ENCODE measurements around the gene DYRK4.
A peak's percentile ranks its signal among the peaks of the same experiment; 100 is the strongest.

DYRK4 gene

DNA sequence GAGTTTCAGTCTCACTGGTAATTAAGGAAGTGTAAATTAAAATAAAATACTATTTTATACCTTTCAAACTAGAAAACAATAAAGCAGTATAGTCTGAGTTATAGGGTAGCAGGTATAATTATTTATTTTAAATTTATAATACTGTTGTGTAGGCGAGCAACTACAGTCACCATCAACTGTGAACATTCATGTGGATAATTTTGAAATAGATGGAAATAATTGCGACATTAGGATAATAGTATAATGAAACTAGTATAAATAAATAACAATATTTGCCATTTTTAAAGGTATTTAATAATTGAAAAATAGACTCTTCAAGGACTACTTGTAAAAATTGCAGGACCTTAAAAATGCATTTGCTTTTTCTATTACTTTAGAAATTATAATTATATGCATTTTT is 3.8 kb upstream of the DYRK4 start:
- no peak for DNase-seq (ENCODE audit: extremely low read depth in 1 of 2, low read depth in 1 of 2)

DNA sequence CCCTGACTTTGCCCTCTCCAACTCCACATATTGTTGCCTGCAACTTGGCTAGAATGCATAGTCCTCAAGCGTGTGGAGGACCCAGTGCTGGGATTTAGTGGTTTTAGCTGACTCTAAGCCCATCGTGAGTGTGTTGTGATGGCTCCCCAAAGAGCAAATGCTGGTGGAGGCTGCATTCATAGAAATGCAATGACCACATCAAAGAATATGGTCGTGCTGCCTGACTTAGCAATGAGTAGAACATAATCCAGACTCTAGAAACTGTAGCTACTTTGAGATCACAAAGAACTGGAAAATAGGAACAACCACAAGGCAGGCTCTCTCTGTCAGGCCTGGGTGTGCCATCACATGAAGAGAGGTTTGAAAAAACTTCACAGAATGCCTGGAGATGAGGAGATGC is 1.3 kb downstream of the DYRK4 start:
- DNase-seq (ENCODE audit: extremely low read depth in 1 of 2, low read depth in 1 of 2), result no peak

DNA sequence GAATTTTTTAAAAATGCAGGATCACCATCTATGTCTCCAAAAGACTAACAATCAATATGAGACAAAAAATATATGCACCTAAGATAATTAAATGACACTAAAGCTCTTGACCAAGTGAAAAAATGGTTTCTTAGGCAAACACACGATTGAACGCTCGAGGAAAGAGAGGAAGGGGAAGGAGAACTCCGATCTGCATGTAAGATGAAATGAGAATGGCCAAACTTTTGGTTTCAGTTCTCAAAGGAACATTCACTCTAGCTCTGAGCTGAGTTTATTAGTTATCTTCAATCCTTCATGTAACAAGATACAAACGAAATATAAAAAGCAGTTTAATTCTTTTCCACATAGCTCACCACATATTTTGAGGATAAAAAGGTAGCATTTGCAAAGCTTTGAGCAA is 2.8 kb downstream of the DYRK4 start:
- no peak for DNase-seq (ENCODE audit: extremely low read depth in 1 of 2, low read depth in 1 of 2)

DNA sequence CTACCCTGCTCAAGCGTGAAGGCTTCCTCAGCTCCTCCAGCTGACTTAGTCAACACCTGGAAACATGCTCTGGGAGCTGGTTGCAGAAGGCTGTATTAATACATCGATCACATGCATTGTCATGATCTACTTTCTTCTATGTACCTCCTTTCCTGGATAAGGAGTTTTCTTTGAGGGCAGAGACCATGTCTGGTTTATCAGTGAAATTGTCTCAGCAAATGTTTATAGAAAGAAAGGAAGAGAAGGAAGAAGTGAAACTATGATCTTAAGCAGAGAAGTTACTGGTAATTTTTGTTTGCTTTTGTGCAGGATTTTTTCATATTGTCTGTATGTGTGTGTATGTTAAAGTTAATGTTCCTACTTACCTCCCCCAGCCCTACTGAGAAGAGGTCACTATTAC is 4.5 kb downstream of the DYRK4 start:
- no peak for DNase-seq (ENCODE audit: extremely low read depth in 1 of 2, low read depth in 1 of 2)

DNA sequence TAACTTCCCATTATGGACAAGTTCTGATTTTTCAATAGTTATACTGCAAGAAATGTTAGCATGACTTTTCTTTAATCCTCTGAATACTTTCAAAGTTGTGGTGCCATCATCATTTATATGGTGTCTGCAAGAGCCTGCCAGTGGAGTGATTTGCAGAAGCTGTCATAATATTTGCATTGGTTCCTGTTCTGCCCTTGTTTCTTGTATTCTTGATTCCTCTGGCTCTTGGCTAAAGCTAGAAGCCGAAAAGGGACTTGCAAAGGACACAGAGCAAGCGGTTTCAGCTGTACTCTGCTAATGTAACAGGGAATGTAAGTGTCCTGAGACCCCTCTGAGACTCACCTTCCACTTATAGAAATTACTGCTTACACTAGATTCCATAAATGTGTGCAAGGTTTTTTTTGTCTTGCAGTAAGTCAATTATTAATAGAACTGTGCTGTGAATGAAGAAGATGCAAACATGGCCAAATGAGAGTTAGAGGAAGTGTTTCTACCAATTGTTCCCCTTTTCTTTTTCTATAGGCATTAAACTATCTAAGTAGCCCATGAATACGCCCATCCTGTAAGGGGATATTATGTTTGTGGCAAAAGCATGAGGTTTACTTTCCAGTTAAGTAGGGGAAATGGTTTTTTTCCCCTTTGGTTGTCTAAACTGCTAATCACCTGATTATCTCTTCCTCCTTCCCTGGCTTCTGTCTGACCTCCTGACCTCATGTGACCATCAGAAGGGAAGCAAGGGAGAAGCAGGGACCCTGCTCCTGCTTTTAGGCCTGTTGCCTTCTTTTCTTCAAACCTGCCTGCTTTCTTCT is 5.3 kb downstream of the DYRK4 start:
- no peak for DNase-seq (ENCODE audit: extremely low read depth in 1 of 2, low read depth in 1 of 2)

DNA sequence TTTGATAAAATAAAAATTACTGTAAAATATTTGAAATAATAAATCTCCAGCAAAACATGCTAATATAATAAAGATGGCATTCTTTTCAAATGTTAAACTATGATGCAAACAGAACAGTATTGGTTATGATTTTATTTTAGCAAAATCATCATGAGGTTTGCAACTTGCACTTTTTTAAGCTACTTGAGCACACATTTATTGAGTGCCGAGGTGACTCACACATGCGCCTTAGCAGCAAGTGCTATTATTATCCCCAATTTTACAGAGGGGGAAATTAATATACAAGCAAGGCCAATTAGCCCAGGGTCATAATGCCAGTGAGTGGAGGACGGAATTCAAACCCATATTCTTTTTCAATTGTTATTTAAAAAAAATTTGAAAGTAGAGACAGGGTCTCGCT is 7.3 kb downstream of the DYRK4 start:
- no peak for DNase-seq (ENCODE audit: extremely low read depth in 1 of 2, low read depth in 1 of 2)

DNA sequence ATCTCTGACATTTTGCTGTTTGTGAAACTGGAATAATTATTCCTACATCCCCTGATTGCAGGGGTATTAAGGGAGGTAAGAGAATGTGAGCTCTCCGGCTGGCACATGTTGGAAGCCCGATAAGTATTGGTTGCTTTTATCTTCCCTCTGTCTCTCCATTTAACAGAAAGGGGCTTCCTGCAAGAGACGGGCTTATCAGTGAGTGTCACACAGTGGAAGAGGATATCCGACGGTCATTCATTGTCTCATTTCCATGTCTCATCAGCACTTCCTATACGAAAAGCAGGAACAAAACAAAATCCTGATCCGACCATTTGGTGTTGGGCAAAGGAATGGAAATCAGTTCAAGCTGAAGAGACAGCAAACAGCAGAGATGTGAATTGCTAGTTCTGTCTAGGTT is 10.7 kb downstream of the DYRK4 start:
- no peak for DNase-seq (ENCODE audit: extremely low read depth in 1 of 2, low read depth in 1 of 2)

DNA sequence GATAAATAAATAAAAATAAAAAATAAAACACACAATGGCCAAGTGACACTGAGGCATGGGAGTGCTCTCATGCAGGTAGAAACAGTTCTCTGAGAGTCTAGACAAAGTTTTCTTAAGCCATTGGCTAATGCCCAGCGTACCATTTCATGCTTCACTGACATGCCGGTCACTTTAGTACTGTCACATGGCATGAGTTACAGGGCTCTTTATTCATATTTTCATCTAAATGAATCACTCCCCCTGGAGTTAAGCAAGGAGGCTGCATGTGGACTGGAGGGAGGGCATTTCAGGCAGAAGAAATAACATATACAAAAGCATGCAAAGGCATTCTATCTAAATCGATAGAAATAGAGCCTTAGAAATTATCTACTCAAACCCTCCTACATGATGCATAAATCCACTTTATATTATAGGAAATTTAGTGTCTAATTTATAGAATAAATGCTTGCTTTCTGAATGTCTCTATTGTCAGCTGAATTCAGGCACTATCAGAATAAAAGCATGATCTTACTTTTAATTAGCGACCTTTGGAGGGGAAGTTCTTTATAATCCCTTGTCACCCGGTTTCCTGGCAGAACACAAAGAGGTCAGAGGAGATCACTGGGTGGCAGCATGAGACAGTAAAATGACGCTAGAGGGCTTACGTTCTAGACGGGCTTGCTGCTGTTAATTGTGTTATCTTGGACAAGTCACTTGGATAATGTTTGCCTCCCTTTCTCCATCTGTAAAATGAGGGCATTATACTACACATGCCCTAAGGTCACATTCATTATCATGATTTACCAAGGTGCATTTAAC is 17.5 kb downstream of the DYRK4 start:
- DNase-seq (ENCODE audit: extremely low read depth in 1 of 2, low read depth in 1 of 2), result no peak

DNA sequence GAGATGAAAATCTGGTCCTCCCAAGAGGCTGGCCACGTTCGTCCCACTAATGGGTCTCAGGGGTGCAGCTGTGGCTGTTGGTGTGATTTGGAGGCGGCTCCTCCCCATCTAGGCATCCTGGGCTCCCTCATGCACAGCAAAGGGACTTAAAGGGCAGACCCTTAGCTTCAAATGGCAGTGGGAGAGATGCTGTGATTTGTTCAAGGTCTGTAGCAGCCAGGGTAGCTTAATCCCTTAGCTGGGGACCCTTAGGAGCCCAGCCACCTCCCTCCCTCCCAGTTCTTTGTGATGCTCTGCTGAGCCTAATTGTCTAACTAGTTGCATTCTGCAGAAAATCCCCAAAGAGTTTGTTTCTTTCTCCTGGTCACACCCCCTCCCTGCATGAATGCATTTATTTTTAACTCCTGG is 18.3 kb downstream of the DYRK4 start:
- DNase-seq (ENCODE audit: extremely low read depth in 1 of 2, low read depth in 1 of 2), result no peak

DNA sequence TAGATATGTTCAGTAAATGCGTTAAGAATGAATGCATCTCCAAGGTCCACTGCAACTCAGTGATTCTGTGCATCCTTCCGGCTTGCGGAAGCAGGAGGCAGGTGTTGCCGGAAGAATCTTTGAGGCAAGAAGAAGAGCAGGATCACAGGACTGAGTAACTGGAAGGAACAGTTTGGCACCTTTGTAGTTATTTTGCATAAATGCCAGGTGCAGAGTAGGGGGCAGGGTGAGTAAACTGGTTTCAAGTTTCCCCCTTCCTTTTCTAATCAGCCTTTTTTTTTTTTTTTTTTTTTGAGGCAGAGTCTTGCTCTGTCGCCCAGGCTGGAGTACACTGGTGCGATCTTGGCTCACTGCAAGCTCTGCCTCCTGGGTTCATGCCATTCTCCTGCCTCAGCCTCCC is 22.3 kb downstream of the DYRK4 start:
- DNase-seq (ENCODE audit: extremely low read depth in 1 of 2, low read depth in 1 of 2), result no peak

DNA sequence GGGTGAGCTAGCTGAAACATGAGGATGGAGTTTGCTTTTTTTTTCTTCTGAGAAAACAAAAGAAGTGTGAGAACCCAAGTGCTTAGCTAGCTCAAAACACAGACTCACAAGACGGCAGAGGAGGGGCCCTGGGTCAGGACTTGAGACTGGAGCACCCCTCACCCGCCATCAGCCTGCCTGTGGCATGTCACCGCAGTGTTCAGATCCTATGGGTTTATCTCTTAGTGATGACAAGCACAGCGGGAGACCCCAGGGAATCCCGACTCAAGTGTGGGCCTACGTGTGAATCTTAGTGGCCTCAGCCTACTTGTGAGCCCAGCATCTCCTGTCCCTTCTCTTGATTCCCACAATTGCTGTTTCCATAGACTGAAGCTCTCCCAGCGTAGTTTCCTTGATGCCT is 22.9 kb downstream of the DYRK4 start:
- DNase-seq (ENCODE audit: extremely low read depth in 1 of 2, low read depth in 1 of 2), result no peak

DNA sequence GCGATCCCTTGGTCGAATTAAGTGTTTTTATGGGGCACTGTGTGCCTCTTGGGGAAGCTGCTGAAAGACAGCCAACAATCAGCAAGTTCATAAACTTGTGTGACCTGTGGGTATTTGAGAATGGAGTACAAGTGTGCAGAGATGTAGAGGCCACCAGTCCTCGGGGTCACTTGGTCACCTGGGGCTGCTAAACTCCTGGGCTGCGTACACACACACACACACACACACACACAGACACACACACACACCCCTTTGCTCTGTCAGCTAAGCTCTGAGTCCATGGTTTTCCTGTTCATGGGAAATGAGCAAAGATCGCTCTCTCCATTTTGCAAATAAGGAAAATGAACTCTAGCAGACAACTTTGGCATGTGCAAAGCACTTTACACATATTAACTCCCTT is 24.5 kb downstream of the DYRK4 start:
- no peak for DNase-seq (ENCODE audit: extremely low read depth in 1 of 2, low read depth in 1 of 2)

DNA sequence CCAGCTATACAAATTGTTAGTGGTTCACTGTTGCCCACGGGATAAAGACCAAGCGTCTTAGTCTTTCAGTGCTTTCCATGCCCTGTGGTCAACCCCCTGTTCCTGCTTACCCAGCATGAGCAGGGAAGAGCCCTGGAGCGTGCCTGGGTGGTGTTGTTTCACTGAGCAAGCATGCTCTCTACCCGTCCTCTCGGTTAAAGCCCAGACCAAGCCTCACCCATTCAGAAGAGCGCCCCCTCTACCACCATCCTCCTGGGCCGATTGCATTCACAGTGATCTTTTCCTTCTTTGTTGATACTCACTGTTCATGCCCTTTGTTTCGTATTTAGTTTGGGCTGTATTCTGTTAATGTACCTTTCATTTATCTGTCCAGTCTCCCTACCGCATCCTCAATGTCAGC is 25.1 kb downstream of the DYRK4 start:
- no peak for DNase-seq (ENCODE audit: extremely low read depth in 1 of 2, low read depth in 1 of 2)

DNA sequence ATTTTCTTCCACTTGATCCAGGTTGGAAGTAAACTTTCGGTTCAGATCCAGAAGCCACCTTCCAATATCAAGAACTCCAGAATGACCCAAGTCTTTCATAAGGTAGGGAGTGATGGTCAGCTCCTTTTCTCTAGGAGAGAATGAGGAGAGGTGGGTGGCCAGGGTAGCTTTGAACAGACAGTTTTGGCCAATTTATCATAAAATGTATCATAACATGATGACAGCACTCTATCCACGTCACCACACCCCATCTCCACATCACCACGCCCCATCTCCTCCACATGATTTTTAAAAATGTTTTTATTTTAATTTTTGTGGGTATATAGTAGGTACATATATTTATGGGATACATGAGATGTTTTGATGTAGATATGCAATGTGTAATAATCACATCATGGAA is 26.9 kb downstream of the DYRK4 start:
- no peak for DNase-seq (ENCODE audit: extremely low read depth in 1 of 2, low read depth in 1 of 2)

DNA sequence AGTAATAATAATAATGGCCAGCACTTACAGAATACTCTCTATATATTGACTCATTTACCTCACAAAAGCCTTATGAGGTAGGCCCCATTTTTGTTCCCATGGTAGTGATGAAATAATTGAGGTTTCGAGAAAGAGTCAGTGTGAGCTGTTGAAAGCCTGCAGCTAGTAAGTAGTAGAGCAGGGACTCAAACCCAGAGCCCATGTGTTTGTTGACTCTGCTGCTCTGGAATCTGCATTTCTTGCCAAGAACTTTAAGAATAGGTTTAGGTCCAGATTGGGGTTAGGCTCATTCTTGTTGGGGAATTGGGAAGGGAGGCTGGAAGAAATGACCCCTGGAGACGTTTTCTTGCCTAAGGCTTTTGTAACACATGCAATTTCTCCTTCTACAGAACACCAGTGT is 27.9 kb downstream of the DYRK4 start:
- DNase-seq (ENCODE audit: extremely low read depth in 1 of 2, low read depth in 1 of 2), result no peak

DNA sequence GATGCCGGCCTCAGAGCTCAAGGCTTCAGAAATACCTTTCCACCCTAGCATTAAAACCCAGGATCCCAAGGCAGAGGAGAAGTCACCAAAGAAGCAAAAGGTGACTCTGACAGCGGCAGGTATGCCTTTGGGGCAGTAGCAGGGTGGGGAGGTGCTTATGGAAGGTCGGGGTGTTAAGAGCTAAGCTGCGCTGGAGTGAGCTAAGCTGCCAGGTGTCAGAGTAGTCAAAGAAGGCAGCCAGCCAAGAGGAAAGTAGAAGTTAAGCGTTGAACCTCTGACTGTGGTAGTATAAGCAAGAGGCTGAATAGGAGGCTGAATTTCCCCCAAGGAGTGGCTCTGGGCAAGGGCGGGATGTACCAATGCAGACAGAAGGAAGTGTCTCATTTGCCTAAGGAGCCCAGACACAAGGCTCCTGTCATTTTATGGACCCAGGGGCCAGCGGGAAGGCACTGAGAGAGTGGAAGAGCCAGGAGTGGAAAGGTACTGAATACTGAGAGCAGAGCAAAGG is 29.2 kb downstream of the DYRK4 start:
- DNase-seq (ENCODE audit: extremely low read depth in 1 of 2, low read depth in 1 of 2), result no peak

DNA sequence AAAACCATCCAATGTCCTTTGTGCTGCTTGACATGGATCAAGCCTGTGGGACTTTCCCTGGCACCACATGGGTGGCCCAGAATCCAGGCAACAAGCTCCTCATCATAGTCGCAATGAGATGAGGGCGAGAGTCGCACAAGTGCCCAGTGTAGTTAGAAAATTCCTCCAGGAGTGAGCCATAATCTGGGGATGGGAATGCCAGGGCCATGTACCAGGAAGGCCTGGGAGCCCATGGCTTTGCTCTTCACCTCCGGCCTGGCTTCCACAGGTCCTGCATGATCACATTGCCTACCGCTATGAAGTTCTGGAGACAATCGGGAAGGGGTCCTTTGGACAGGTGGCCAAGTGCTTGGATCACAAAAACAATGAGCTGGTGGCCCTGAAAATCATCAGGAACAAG is 33.9 kb downstream of the DYRK4 start:
- DNase-seq (ENCODE audit: extremely low read depth in 1 of 2, low read depth in 1 of 2), result no peak

DNA sequence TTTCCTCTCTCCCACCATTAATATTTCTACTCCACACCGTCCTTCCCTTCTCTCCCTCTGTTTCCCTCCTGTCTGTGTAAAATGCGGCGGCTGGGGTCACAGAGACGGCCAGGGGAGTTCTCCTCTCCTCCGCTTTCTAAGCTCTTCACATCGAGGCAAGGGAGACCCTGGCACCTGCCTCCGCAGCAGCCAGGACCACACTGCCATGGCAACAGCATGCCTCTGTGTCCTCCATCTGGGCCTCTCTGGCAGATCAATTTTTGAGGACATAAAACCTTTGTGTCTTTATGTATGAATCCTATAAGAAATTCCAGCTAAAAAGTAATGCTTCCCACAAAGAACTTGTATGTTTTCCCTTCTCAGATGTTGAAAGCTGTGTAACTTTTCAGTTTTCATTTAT is 41.4 kb downstream of the DYRK4 start:
- no peak for DNase-seq (ENCODE audit: extremely low read depth in 1 of 2, low read depth in 1 of 2)

DNA sequence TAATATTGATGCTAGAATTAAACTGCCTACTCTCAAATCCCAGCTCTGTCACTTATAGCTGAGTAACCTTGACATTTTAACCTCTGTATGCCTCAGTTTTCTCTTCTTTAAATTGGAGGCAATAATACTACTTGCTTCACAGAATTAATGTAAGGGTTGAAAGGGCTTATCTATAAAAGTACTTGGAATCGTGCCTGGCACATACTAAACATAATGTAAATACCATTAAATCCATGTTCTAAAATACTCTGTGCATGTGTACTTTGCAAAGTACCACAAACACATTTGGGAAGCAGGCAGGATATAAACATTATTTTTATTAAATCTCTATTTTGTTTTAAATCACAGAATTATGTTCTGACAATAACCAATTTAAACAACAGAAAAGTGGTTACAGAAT is 41.9 kb downstream of the DYRK4 start:
- DNase-seq (ENCODE audit: extremely low read depth in 1 of 2, low read depth in 1 of 2), result no peak

DNA sequence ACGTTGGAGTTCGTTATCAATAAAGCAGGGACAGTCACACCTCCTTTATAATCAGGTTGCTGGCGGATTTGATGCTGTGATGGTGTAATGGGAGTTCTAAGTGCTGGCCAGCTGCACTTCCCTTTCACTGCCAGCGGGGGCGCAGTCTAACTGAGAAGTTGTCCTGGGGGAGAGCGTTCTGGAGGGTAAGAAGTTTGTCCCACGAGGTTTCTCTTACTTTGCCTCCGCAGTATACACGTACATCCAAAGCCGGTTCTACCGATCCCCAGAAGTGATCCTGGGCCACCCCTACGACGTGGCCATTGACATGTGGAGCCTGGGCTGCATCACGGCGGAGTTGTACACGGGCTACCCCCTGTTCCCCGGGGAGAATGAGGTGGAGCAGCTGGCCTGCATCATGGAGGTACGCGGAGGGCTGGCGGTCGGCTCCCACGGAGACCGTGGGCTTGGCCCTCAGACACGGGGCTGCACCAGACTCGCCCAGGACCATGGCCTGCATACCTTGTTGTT is 42.7 kb downstream of the DYRK4 start:
- peak; percentile 48 to 74 for DNase-seq (ENCODE audit: extremely low read depth in 1 of 2, low read depth in 1 of 2)

DNA sequence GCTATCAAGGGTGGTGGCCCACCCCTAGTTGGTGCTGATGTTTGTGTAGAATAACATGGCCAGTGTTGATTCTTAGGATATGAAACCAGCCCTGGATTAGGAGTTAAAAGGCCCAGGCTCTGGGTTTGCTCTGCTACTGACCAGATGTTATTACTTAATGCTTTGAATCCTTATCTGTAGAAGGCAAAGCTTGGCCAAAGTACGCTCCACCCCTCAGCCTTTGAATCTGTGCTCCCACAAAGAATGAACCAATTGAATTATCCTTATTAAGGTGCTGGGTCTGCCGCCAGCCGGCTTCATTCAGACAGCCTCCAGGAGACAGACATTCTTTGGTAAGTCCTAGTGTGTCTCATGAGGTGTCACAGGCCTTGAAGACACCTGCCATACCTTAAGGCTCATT is 45.0 kb downstream of the DYRK4 start:
- no peak for DNase-seq (ENCODE audit: extremely low read depth in 1 of 2, low read depth in 1 of 2)

DNA sequence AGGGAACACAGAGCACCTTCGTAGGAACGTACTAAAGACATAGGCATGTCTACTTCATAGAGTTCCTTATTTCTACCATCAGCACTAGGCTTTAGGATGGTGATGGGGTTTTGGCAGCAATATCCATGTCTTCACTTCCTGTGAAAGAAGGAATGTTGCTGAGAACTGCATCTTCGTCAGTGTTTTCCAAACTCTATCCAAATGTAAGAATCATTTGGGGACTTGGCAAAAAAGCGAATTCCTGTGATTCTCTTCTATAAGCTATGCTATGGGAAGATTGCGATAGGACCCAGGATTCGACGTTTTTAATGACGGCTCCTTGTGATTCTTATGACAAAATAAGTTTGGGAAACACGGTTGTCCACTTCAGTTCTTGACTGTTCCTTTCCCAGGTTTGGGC is 47.1 kb downstream of the DYRK4 start:
- no peak for DNase-seq (ENCODE audit: extremely low read depth in 1 of 2, low read depth in 1 of 2)

Data from stimulated activated CD8-positive, alpha-beta memory T cell treated with anti-CD3 and anti-CD28 coated beads, Interleukin-7, amount 100 ng/mL, for 48 hours (primary cell).